Esophagus squamous epithelium (tissue), 5 donors: ENCODE measurements around the gene CXXC5. TPM values are rescaled to one million over a fixed set of nuclear protein-coding genes. Genes with fewer than 3 reads are reported as not detected.
"Not testable (repeated sequence)": the region's sequence is repeated elsewhere in the genome, so short reads cannot be mapped to it uniquely, and the experiment has no call there.

Experiments used
- DNase-seq: peaks from one replicate; lab custom pipeline; 2025; lab: John Stamatoyannopoulos, UW
- H3K27ac ChIP-seq, 4 donors: fragments of 200-600 bp; sonication (generic); one replicate each; pipeline ENCODE4 v1.5.1; 2016 to 2019; ENCODE audit warnings: mild to moderate bottlenecking in 1 of 4
- H3K27me3 ChIP-seq, 4 donors: fragments of 200-600 bp; sonication (generic); 1 replicate in 3 of 4; 2 replicates in 1 of 4; pipeline versions ENCODE4 v1.5.1 to v1.6.0; 2017 to 2021; ENCODE audit warnings: antibody characterized with exemption in 1 of 4
- H3K36me3 ChIP-seq, 3 donors: fragments of 200-600 bp; sonication (generic); one replicate each; pipeline ENCODE4 v1.5.1; 2016 to 2019
- H3K4me1 ChIP-seq, 3 donors: fragments of 200-600 bp; sonication (generic); one replicate each; pipeline ENCODE4 v1.5.1; 2017 to 2019
- H3K4me3 ChIP-seq, 4 donors: fragments of 200-600 bp; sonication (generic); 1 replicate in 3 of 4; 2 replicates in 1 of 4; pipeline ENCODE4 v1.5.1; 2016 to 2019; ENCODE audit warnings: mild to moderate bottlenecking in 2 of 4, moderate library complexity in 1 of 4
- H3K9me3 ChIP-seq, 3 donors: fragments of 200-600 bp; sonication (generic); one replicate each; pipeline ENCODE4 v1.5.1; 2016 to 2019
- POLR2A ChIP-seq, 4 donors: fragments of 450-650 bp; IDR thresholded peaks; one replicate each; pipeline ENCODE4 v1.6.1; 2017; ENCODE audit warnings: antibody characterized with exemption in 4 of 4, mild to moderate bottlenecking in 4 of 4, moderate library complexity in 3 of 4
- WGBS, 2 donors: methylation state at CpG; one replicate each; pipeline ENCODE4 v1.1.5; 2018; 5-methylcytosine and 5-hydroxymethylcytosine counted together
- intact Hi-C: fragments of 100-400 bp; cut with DNase I; formaldehyde crosslinking; loops from one replicate; pipeline ENCODE4 v1.15.0; 2022
- total RNA-seq, 4 donors: library from RNA; depleted of rRNA; stranded (reverse); fragments of >200 nt; gene quantifications; one replicate each; pipeline ENCODE4 v1.1.0, GENCODE V29; 2016
- TF ChIP-seq, protein P1 (sequence below), 6 experiments: fragments of 450-650 bp in 4 of 6; fragments of 200-600 bp in 2 of 6; sonication (generic) in 2 of 6; IDR thresholded peaks; one replicate each; pipeline ENCODE4 v1.5.1; 2016 to 2019; ENCODE audit warnings: antibody characterized with exemption in 6 of 6, mild to moderate bottlenecking in 4 of 6, moderate library complexity in 4 of 6
- donor health status: DM: yes; HTN: yes; CAD: no.

CXXC5 gene
- total RNA-seq, 4 donors from 2014 or later, result 13.9 to 40.4 (median 22.9) TPM

DNA sequence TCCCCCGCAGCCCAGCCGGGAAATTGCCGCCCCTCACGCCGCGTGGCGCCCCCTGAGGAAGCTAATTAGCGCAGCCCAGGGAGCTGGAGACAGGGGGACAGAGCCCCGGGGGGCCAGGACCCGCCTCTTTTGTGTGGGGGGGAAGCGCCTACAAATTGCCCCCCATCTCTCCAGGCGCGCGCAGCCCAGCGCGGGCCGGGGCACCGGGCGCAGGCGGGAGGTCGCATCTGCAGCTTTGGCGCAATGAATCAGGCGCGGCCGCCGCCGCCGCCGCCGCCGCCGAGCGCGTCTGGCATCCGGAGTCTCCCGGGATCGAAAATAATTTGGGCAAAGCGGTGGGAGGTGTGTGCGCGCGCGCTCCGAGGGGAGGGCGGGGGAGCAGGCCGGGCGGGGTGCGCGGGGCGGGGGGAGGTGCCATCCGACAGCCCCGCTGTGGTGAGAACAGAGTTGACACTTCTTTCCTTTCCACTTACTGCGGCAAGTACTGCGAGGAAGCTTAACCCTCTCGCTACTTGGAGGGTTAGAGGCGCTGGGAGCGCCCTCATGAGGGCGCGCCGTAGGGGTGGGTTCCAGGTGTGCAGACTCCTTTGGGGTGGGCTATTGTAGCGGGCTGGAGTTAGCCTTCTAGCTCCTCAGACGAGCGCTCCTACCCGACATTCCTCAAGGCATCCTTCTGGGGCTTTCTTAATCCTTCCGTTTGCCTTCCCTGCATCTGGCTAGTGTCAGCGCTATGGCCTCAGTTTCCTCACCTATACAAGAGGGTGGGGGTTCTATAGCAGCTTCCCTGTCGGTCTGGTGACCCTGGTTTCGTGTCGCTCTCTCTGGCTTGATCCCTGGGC lies 63.1 kb downstream of the CXXC5 start:
- no peaks in the 10 kb centered on the region for H3K36me3 ChIP-seq
- peaks cover 0 to 5% (median 0%) of the 10 kb centered on the region in 3 donors for H3K9me3 ChIP-seq
- no peak for DNase-seq
- WGBS, 2 donors, result 0 to 8% methylated on average over 9 to 11 of the region's 68 CpGs
- H3K27me3 ChIP-seq, result peaks cover 0 to 37% (median 4%) of the 10 kb centered on the region in 4 donors
- H3K27ac ChIP-seq, result peak overlapping the region in 1 of 4 donors; percentile 67
- intact Hi-C loops, result no loop called here
- H3K4me1 ChIP-seq, result peaks cover 28 to 40% (median 29%) of the 10 kb centered on the region in 3 donors
- peak overlapping the region; percentile 35 to 73 (median 48) for H3K4me3 ChIP-seq
- TF ChIP-seq POLR2A (IDR thresholded peaks at IDR 0.05), result no peak
- TF ChIP-seq, protein P1, sequence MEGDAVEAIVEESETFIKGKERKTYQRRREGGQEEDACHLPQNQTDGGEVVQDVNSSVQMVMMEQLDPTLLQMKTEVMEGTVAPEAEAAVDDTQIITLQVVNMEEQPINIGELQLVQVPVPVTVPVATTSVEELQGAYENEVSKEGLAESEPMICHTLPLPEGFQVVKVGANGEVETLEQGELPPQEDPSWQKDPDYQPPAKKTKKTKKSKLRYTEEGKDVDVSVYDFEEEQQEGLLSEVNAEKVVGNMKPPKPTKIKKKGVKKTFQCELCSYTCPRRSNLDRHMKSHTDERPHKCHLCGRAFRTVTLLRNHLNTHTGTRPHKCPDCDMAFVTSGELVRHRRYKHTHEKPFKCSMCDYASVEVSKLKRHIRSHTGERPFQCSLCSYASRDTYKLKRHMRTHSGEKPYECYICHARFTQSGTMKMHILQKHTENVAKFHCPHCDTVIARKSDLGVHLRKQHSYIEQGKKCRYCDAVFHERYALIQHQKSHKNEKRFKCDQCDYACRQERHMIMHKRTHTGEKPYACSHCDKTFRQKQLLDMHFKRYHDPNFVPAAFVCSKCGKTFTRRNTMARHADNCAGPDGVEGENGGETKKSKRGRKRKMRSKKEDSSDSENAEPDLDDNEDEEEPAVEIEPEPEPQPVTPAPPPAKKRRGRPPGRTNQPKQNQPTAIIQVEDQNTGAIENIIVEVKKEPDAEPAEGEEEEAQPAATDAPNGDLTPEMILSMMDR (IDR thresholded peaks at IDR 0.05), result no peak

DNA sequence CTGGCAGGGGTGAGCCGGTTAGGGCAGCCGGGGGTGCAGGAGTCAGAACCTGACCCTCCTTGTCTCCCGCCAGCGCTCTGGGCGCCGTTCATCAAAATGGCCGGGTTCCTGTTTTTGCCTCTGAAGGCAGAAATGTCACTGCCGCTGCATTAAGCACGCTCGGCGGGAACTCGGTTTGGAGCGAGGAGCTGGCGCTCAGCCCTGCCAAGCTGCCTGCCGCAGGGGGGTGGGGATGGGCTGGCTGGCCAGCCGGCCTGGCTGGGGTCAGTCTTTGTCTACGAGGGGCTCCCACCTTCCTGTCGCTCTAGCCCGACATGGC lies 63.7 kb downstream of the CXXC5 start:
- Histone ChIP-seq H3K27ac (peak overlapping the region in 1 of 4 donors; percentile 67), H3K4me3 (peak overlapping the region in 3 of 4 donors; percentile 40 to 73 (median 56)), H3K27me3 (peaks cover 0 to 37% (median 4%) of the 10 kb centered on the region in 4 donors), H3K36me3 (no peaks in the 10 kb centered on the region), H3K4me1 (peaks cover 28 to 40% (median 29%) of the 10 kb centered on the region in 3 donors), H3K9me3 (peaks cover 0 to 5% (median 0%) of the 10 kb centered on the region in 3 donors)
- TF ChIP-seq, protein P1 (IDR thresholded peaks at IDR 0.05), result no peak
- TF ChIP-seq POLR2A (IDR thresholded peaks at IDR 0.05), result no peak
- 27% methylated on average over 5 of the region's 19 CpGs; no CpG with 5 or more reads in 1 of the 2 donors for WGBS, 2 donors
- intact Hi-C loops, result no loop called here
- no peak for DNase-seq

DNA sequence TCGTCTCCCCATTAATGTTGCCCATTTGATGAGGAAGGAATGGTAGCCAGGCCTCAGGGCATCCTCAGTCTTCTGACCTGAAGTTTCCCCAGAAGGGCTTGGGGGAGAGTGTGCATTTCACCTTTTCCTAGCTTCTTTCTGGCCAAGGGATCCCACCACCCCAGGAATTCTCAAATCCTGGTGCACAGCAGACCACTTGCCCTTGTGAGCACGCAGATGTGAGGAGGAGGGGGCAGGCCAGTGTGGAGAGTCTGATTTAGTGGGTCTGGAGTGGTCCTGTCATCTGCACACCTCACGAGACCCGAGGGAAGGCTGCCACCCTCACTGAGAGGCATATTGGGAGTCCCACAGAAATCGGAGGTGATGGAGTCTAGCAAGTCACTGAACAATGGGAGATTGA lies 64.3 kb downstream of the CXXC5 start:
- WGBS, 2 donors, result 83 to 92% methylated on average over 3 to 5 of the region's 5 CpGs
- no peak for TF ChIP-seq POLR2A (IDR thresholded peaks at IDR 0.05)
- no peaks in the 10 kb centered on the region for H3K36me3 ChIP-seq
- H3K4me3 ChIP-seq, result no peak overlapping the region
- peaks cover 28 to 40% (median 29%) of the 10 kb centered on the region in 3 donors for H3K4me1 ChIP-seq
- peaks cover 0 to 5% (median 0%) of the 10 kb centered on the region in 3 donors for H3K9me3 ChIP-seq
- DNase-seq, result no peak
- peaks cover 0 to 37% (median 4%) of the 10 kb centered on the region in 4 donors for H3K27me3 ChIP-seq
- H3K27ac ChIP-seq, result no peak overlapping the region
- intact Hi-C loops, result no loop called here

DNA sequence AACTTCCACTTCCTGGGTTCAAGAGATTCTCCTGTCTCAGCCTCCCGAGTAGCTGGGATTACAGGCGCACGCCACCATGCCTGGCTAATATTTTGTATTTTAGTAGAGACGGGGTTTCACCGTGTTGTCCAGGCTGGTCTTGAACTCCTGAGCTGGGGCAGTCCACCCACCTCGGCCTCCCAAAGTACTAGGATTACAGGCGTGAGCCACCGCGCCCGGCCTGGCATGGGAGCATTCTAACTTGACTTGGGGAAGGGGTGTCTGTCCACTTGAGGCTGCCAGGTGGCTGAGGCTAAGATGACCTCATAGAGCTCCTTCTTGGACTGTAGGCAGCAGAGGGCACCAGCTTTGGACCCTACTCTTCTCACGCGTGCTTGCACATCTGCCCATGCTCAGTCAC lies 65.7 kb downstream of the CXXC5 start:
- 90 to 95% methylated on average over 2 to 4 of the region's 12 CpGs for WGBS, 2 donors
- Histone ChIP-seq H3K27me3 (peaks cover 0 to 37% (median 4%) of the 10 kb centered on the region in 4 donors), H3K9me3 (peaks cover 0 to 17% (median 5%) of the 10 kb centered on the region in 3 donors), H3K4me1 (peaks cover 28 to 33% (median 29%) of the 10 kb centered on the region in 3 donors)
- DNase-seq, H3K27ac ChIP-seq, H3K4me3 ChIP-seq, H3K36me3 ChIP-seq, intact Hi-C loops: not testable (repeated sequence)

DNA sequence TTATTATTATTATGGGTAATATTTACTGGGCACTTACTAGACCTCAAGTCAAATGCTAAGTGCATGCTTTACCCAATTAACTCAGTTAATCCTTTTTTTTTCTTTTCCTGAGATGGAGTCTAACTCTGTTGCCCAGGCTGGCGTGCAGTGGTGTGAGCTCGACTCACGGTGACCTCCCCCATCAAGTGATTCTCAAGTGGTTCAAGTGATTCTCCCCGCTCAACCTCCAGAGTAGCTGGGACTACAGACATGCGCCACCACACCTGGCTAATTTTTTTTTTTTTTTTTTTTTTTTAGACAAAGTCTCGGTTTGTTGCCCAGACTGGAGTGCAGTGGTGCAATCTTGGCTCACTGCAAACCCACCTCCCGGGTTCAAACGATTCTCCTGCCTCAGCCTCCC lies 69.1 kb downstream of the CXXC5 start:
- H3K4me3 ChIP-seq, result no peak overlapping the region
- DNase-seq, result no peak
- TF ChIP-seq, protein P1 (IDR thresholded peaks at IDR 0.05), result no peak
- TF ChIP-seq POLR2A (IDR thresholded peaks at IDR 0.05), result no peak
- H3K4me1 ChIP-seq, result peaks cover 0 to under 1% (median 0%) of the 10 kb centered on the region in 3 donors
- intact Hi-C loops, result no loop called here
- H3K27ac ChIP-seq, result no peak overlapping the region
- peaks cover 0 to 6% (median 2%) of the 10 kb centered on the region in 4 donors for H3K27me3 ChIP-seq
- H3K36me3 ChIP-seq, result no peaks in the 10 kb centered on the region
- H3K9me3 ChIP-seq, result peaks cover 0 to 14% (median 8%) of the 10 kb centered on the region in 3 donors
- WGBS, 2 donors, result 89 to 95% methylated on average over 6 to 8 of the region's 8 CpGs

DNA sequence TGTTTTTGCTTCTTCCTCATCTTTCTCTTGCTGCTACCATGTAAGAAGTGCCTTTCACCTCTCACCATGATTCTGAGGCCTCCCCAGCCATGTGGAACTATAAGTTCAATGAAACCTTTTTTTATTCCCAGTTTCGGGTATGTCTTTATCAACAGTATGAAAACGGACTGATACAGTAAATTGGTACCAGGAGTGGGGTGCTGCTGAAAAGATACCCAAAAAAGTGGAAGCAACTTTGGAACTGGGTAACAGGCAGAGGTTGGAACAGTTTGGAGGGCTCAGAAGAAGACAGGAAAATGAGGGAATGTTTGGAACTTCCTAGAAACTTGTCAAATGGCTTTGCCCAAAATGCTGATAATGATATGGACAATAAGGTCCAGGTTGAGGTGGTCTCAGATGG lies 70.3 kb downstream of the CXXC5 start:
- H3K9me3 ChIP-seq, result peaks cover 0 to 14% (median 8%) of the 10 kb centered on the region in 3 donors
- H3K4me1 ChIP-seq, H3K27ac ChIP-seq, intact Hi-C loops, H3K4me3 ChIP-seq, H3K36me3 ChIP-seq, H3K27me3 ChIP-seq, DNase-seq: not testable (repeated sequence)
- WGBS, 2 donors, result 87 to 100% methylated on average over 1 to 2 of the region's 2 CpGs

DNA sequence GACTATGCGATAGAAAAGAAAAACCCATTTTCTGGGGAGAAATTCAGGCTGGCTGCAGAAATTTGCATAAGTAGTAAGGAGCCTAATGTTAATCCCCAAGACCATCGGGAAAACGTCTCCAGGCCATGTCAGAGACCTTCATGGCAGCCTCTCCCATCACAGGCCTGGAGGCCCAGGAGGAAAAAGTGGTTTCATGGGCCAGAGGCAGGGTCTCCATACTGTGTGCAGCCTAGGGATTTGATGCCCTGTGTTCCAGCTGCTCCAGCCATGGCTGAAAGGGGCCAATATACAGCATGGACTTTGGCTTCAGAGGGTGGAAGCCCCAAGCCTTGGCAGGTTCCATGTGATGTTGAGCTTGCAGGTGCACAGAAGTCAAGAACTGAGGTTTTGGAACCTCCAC lies 71.8 kb downstream of the CXXC5 start:
- WGBS, 2 donors, result 96 to 100% methylated on average over 2 to 3 of the region's 3 CpGs
- H3K4me1 ChIP-seq, H3K36me3 ChIP-seq, H3K27ac ChIP-seq, intact Hi-C loops, H3K4me3 ChIP-seq, DNase-seq, H3K27me3 ChIP-seq: not testable (repeated sequence)
- peaks cover 0 to 14% (median 8%) of the 10 kb centered on the region in 3 donors for H3K9me3 ChIP-seq
